HUES48 (cell line): ENCODE data around the gene NECAB3.
"Not testable (repeated sequence)": the region's sequence is repeated elsewhere in the genome, so short reads cannot be mapped to it uniquely, and the experiment has no call there.

Experiments used
- H3K27ac ChIP-seq: one replicate; pipeline ENCODE4 v1.7.0; 2013; ENCODE audit warnings: low read depth, low read length, inconsistent platforms
- H3K27me3 ChIP-seq: 2 replicates; pipeline ENCODE4 v1.6.1; 2013; ENCODE audit warnings: mild to moderate bottlenecking, low read length; ENCODE audit not compliant: control insufficient read depth, insufficient read depth
- H3K36me3 ChIP-seq: 2 replicates; pipeline ENCODE4 v1.6.1; 2013; ENCODE audit warnings: low read length; ENCODE audit not compliant: control insufficient read depth, insufficient read depth
- H3K4me1 ChIP-seq: 2 replicates; pipeline ENCODE4 v1.6.1; 2013; ENCODE audit warnings: mild to moderate bottlenecking, low read length; ENCODE audit not compliant: control insufficient read depth, insufficient read depth
- H3K4me3 ChIP-seq: 2 replicates; pipeline ENCODE4 v1.5.1; 2013; ENCODE audit warnings: mild to moderate bottlenecking, low read depth, low read length
- H3K9ac ChIP-seq: 2 replicates; pipeline ENCODE4 v1.6.1; 2013; ENCODE audit warnings: mild to moderate bottlenecking, low read depth, low read length, moderate library complexity
- H3K9me3 ChIP-seq: 2 replicates; pipeline ENCODE4 v1.6.1; 2013; ENCODE audit warnings: low read length; ENCODE audit not compliant: control insufficient read depth, insufficient read depth

NECAB3 gene

GRCh38 chr20:33709398-33709797 lies 35.2 kb upstream of the NECAB3 start:
- no peak overlapping the region for H3K27ac ChIP-seq

GRCh38 chr20:33707668-33708067 lies 33.4 kb upstream of the NECAB3 start:
- H3K4me1 ChIP-seq = no peaks in the 10 kb centered on the region; the same call in 1 of the 2 replicates
- no peaks in the 10 kb centered on the region for H3K27me3 ChIP-seq
- no peaks in the 10 kb centered on the region for H3K36me3 ChIP-seq
- no peaks in the 10 kb centered on the region for H3K9me3 ChIP-seq
- H3K9ac ChIP-seq = no peak overlapping the region
- H3K4me3 ChIP-seq = no peak overlapping the region
- no peak overlapping the region for H3K27ac ChIP-seq

More at GRCh38 chr20:33709398-33709797, 35.2 kb upstream of the NECAB3 start:
- H3K36me3 ChIP-seq = no peaks in the 10 kb centered on the region
- no peak overlapping the region for H3K9ac ChIP-seq
- no peaks in the 10 kb centered on the region; the same call in 1 of the 2 replicates for H3K4me1 ChIP-seq
- no peak overlapping the region for H3K4me3 ChIP-seq
- H3K9me3 ChIP-seq = no peaks in the 10 kb centered on the region
- no peaks in the 10 kb centered on the region for H3K27me3 ChIP-seq

GRCh38 chr20:33704197-33704924 lies 30.1 kb upstream of the NECAB3 start:
- no peaks in the 10 kb centered on the region for H3K27me3 ChIP-seq
- no peaks in the 10 kb centered on the region; the same call in 1 of the 2 replicates for H3K4me1 ChIP-seq
- no peaks in the 10 kb centered on the region for H3K36me3 ChIP-seq
- H3K4me3 ChIP-seq = no peak overlapping the region
- no peaks in the 10 kb centered on the region for H3K9me3 ChIP-seq
- H3K27ac ChIP-seq = no peak overlapping the region
- H3K9ac ChIP-seq = no peak overlapping the region

- Histone ChIP-seq H3K27me3 (no peaks in the 10 kb centered on the region), H3K4me1 (no peaks in the 10 kb centered on the region), H3K36me3 (no peaks in the 10 kb centered on the region), H3K9me3 (no peaks in the 10 kb centered on the region), H3K4me3 (no peak overlapping the region), H3K27ac (no peak overlapping the region), H3K9ac (no peak overlapping the region)
Measured at GRCh38 chr20:33703498-33704137, 29.4 kb upstream of the NECAB3 start.

- Histone ChIP-seq H3K27ac (no peak overlapping the region), H3K4me1 (no peaks in the 10 kb centered on the region)
Measured at GRCh38 chr20:33702861-33703260, 28.6 kb upstream of the NECAB3 start.

GRCh38 chr20:33701629-33702450 lies 27.6 kb upstream of the NECAB3 start:
- no peaks in the 10 kb centered on the region for H3K36me3 ChIP-seq
- no peaks in the 10 kb centered on the region for H3K27me3 ChIP-seq
- H3K4me1 ChIP-seq = no peaks in the 10 kb centered on the region
- no peak overlapping the region for H3K27ac ChIP-seq
- H3K4me3 ChIP-seq = no peak overlapping the region
- H3K9ac ChIP-seq = no peak overlapping the region
- no peaks in the 10 kb centered on the region; the same call in 1 of the 2 replicates for H3K9me3 ChIP-seq

More at GRCh38 chr20:33702861-33703260, 28.6 kb upstream of the NECAB3 start:
- no peaks in the 10 kb centered on the region; the same call in 1 of the 2 replicates for H3K9me3 ChIP-seq
- no peak overlapping the region for H3K4me3 ChIP-seq
- no peaks in the 10 kb centered on the region for H3K27me3 ChIP-seq
- H3K9ac ChIP-seq = no peak overlapping the region
- H3K36me3 ChIP-seq = no peaks in the 10 kb centered on the region

GRCh38 chr20:33700696-33701441 lies 26.6 kb upstream of the NECAB3 start:
- not testable (repeated sequence) for H3K9ac ChIP-seq, H3K36me3 ChIP-seq, H3K27me3 ChIP-seq, H3K4me3 ChIP-seq, H3K27ac ChIP-seq, H3K4me1 ChIP-seq, H3K9me3 ChIP-seq

GRCh38 chr20:33698966-33699365 lies 24.7 kb upstream of the NECAB3 start:
- H3K4me1 ChIP-seq, H3K36me3 ChIP-seq, H3K9ac ChIP-seq, H3K9me3 ChIP-seq, H3K27ac ChIP-seq, H3K27me3 ChIP-seq, H3K4me3 ChIP-seq: not testable (repeated sequence)

GRCh38 chr20:33697129-33697528 lies 22.9 kb upstream of the NECAB3 start:
- Histone ChIP-seq H3K9ac (no peak overlapping the region), H3K9me3 (no peaks in the 10 kb centered on the region; the same call in 1 of the 2 replicates), H3K27ac (no peak overlapping the region), H3K36me3 (no peaks in the 10 kb centered on the region), H3K27me3 (no peaks in the 10 kb centered on the region), H3K4me3 (no peak overlapping the region), H3K4me1 (peaks cover 9% of the 10 kb centered on the region)

GRCh38 chr20:33696448-33696847 lies 22.2 kb upstream of the NECAB3 start:
- Histone ChIP-seq H3K4me1 (peaks cover 9% of the 10 kb centered on the region), H3K27me3 (no peaks in the 10 kb centered on the region), H3K27ac (no peak overlapping the region), H3K9ac (no peak overlapping the region), H3K9me3 (no peaks in the 10 kb centered on the region; the same call in 1 of the 2 replicates), H3K36me3 (no peaks in the 10 kb centered on the region), H3K4me3 (no peak overlapping the region)
